K562 treated with DMSO at 1 percent for 4 hours (cell line): ENCODE results near the gene SLC6A20. TPM values are rescaled to one million over a fixed set of nuclear protein-coding genes. Genes with fewer than 3 reads are reported as not detected.

Experiments used
- total RNA-seq: library from RNA; unstranded; fragments of 300-600 nt; gene quantifications from 2 replicates; pipeline ENCODE4 v1.2.3, GENCODE V29; 2022; ENCODE audit not compliant: insufficient read depth

SLC6A20 gene
- not detected in 2 replicates for total RNA-seq

DNA sequence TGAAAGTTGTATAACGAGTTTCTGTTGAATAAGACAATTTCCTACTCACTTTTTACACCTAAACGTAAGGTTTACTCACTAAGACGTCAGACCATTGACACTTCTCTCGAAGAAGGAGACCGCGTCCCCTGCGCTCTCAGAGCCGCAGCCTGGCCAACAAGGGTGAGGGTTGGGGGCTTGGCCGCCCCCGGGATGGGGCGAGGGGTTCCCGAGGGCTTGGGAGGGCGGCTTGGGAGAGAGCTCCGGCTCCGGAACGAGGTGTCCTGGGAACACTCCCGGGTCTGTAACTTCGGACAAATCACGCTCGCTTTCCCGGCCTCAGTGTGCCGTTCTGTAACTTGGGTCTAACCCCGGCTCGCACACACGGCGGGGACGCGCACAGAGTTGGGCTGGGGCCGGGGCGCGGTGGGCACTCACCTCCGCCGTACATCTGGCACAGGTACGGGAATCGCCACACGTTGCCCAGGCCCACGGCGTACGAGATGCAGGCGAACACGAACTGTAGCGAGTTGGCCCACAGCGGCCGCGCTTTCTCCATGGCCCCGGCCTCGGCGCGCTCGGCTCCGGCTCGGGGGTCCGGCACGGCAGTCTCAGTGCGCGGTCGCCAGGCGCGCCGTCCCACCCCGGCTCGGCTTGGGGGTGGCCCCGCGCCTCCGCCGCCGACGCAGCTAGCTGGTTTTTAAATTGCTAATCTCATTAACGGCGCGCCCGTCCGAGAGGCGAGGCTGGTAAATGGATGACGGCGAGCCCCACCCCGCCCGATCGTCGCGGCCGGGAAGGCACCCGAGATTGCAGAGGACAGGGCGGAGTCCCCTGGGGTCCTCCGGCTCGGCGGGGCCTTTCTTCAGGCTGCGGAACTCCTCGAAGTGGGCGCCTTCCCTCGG lies at the start of gene SLC6A20:
Gene SLC6A20 (minus strand): TSS at position 655 of the 884 bp plus-strand sequence. CDS start 117 bp downstream, at position 538.

DNA sequence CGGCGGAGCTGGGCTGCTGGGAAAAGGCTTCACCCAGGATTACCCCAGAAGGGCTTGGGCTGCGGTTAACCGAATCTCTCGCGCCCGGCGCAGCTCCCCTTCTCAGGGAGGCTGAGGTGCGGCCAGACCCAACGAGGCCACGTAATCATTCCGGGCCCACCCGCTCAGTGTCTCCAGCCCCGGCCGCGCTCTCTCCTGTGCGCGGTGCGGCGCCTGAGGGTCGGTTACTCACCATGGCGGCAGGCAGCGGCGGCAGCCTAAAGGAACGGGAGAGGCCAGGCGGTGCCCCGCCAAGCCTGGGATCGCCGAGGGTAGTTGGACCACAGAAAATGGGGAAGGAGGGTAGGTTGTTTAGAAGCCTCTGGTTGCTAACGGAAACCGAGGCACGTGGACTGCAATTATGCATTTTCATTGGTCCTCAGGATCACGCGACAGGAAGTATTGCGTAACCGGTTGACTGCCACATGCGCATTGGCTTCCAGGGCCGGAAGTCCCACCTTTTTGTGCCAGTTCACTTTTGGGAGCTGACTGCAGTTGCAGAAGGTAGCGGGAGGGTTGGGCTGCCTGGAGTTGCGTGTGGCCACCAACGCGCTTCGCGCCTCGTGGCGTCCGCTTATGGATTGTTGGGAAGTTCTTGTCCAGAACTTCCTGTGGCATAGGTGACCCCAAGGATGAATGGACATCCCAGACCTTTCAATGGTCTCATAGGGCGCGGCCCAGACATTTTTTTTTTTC lies 45.6 kb upstream of the SLC6A20 start, which contains the start of gene LZTFL1:
Gene LZTFL1 (minus strand): TSS at position 363 of the 735 bp plus-strand sequence. CDS start 128 bp downstream, at position 235.

Other genes with a start within 250 kb of the SLC6A20 start
- 8.4 and 18.4 TPM in 2 replicates for gene LIMD1, start 201.8 kb downstream of the SLC6A20 start, total RNA-seq
- 28.1 and 35.3 TPM in 2 replicates for gene SACM1L, start 107.1 kb downstream of the SLC6A20 start, total RNA-seq
- 5.0 and 13.4 TPM in 2 replicates for gene LZTFL1, start 45.6 kb upstream of the SLC6A20 start, total RNA-seq
- gene CCR9, start 90.0 kb upstream of the SLC6A20 start, total RNA-seq, result not detected in 2 replicates
- gene CXCR6, start 146.9 kb upstream of the SLC6A20 start, total RNA-seq, result not detected in 2 replicates
- gene FYCO1, start 199.3 kb upstream of the SLC6A20 start, total RNA-seq, result 3.5 and 4.3 TPM in 2 replicates
- gene XCR1, start 230.9 kb upstream of the SLC6A20 start, total RNA-seq, result not detected in 2 replicates